Measurements from ENCODE around the gene PRAC2. TPM values are rescaled to one million over a fixed set of nuclear protein-coding genes. Genes with fewer than 3 reads are reported as not detected.

Gene PRAC2
- total RNA-seq, 1 donor from 2014 or later = not detected

DNA sequence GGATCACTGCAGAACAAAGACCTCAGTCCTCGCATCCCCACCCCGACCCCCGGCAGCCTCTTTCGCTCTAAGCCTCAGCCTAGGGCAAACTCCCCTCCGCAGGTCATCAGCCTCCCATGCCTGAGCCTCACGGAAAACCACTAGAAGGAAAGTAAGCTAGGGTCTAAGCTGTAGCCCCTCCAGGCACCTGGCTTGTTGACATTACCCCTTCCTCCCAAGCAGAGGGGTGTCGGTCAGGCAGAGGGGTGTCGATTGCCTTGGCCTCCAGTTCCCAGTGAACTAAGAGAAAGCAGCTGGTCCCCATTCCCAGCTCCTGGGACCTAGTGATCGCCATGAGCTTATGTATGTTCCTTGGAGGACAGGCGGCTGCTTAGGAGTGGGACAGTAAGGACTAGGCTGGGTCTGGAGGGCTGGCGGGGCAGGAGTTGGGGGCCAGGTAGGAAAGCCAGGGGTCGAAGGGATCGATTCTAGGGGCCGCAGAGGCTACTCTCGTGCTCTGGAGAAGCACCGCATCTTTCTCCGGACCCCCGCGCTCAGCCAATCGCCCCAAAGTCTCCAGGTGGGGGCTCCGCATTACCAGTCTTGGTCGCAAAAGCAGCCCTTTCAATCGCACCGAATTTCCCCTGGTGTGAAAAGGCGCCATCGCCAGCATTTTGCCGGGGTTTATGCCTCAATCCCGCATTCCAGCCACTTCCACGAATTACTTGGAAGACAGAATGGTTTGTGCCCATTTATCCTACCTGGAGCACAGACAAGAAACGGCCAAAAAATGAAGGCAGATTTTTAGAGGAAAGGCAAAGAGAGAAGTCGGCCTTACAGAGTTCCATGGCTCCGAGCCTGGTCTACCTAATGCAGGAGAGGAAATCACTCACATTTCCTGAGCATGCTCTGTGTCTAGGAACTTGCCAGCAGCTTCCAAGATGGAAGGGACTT lies 26.9 kb downstream of the PRAC2 start:
- intact Hi-C loops (cut with DNase I) = no loop called here
- ATAC-seq (ENCODE audit: poor library complexity) = no peak

GRCh38 chr17:48751172-48751571 lies 28.2 kb downstream of the PRAC2 start:
- DNase-seq = no peak
- no peak for ATAC-seq (ENCODE audit: poor library complexity)
- intact Hi-C loops (cut with DNase I) = no loop called here

More for the DNA sequence above, 26.9 kb downstream of the PRAC2 start:
- no peak for DNase-seq

DNA sequence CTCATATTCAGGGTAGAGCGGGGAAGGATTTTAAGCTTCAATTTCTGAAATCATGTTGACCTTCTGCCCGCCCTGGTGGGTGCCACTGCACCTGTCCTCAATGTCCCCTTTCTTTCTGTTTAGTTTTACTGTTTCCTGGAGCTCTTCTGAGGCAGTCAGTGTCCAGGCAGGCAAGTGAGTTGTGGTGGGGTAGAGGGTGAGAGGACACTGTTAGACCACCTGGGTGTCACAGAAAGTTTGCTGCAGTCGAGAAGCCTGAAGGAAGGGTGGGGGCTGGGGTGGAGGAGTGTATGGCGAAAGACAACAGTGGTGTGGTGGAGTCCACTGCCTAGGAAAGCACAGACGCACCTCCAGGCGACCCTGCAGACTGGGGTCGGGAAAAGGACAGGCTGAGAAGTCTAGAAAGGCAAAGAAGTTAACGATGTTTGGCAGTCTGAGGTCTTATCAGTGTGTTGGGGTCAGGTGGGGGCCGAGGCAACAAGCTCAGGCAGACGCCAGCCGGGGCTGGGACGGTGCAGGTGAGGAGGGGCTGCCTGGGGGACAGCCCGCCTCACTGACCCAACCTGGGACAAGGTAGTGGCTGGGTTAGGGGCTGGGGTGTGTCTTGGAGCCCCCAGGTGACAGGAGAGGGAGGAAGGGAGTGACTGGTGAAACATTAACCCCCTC lies 28.9 kb downstream of the PRAC2 start:
- intact Hi-C loops (cut with DNase I) = no loop called here
- DNase-seq (no peak), ATAC-seq (ENCODE audit: poor library complexity) (no peak)

DNA sequence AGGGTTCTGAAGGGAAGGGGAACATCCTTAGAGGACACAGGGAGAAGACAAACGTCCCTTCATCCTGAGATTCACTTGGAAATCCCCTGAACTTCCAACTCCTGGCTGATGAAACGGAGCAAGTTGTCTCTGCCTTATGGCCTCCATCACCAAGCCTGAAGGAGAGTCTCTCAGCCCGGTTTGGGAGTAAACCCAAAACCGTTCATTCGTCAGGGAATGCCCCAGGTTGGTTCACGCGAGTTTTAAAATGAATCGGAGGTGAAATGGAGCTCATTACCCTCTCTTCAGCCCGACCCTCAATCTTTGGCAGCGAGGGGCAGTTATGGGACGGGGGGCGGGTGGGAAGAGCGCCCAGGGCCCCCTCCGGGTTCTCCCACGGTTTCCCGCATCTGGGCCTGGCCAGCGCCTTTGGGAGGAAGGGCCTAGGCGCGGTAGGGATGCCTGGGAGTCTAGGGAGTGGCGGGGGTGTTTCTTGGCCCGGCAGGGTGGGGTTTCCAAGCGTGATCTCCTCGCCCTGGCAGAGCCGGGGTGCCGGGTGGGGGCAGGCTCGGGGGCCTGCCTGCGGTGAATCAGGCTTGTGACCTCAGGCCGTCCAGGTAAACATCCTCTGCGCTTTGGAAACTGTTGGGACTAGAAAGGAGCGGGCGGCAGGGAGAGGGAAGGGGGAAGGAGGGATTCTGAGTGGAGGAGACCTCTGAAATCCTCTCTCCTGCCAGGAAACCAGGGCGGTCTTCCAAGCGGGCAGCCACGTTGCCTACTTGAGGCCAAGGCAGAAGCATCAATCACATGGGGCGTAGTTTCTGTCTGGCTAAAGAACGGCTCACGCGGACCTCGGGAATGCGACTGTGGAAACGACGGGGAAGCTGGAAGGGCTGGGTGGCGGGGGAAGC lies 29.7 kb downstream of the PRAC2 start:
- DNase-seq = no peak
- no peak for ATAC-seq (ENCODE audit: poor library complexity)
- intact Hi-C loops (cut with DNase I) = no loop called here

GRCh38 chr17:48753794-48754499 lies 31.0 kb downstream of the PRAC2 start:
- DNase-seq = no peak
- intact Hi-C loops (cut with DNase I) = no loop called here
- ATAC-seq (ENCODE audit: poor library complexity) = no peak

DNA sequence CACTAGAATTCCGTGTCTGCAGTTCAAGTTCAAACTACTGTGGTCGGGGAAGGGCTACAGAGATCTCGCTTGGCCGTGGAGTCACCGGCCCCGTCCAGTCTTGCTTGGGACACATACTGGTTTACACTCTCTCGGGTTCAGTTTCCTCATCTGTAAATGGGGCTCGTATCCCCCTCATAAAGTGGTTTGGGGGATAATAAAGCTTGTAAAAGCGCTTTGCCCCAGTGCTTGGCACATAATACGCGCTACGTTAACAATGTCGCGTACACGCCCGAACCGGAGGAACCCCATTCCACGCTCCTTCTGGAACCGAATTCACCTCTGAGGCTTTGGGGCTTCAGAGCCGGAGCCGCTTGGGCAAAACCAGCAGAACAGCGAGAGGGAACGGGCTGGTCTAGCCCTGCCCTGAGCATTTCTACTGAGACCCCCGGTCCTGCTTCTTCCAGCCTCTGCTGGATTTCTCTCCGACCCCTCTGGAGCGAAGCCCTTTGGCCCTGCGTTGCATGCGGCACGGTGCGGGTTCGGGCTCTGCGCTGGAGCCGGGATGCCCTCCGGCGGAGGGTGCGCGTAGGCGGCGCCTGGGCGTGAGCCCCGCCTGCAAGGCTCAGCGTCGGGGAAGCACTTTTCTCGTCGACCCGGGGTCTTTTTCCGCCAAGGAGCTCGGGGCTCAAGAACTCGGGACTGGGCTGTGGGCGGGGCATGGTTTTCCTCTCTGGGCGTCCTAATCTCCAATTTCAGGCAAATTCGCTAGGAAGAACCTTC lies 31.7 kb downstream of the PRAC2 start:
- ATAC-seq (ENCODE audit: poor library complexity) (no peak), DNase-seq (no peak)
- intact Hi-C loops (cut with DNase I) = no loop called here

DNA sequence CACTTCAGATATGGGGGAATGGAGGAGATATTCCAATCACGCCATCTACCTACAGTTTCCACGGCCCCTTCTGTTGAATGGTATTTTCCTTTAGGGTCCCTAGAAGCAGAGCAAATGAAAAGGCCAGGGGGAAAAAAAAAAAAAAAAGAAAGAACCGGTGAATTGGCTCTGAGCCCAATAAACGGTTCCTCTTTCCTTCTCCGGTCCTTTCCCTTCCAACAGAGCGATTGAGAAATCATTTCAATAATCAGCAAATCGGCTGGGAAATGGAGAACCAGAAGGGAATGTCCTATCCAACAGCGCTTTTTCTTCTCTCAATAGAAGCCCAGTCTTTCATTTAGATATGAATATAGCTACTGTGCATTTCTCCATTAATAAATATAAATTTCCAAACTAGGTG lies 32.4 kb downstream of the PRAC2 start:
- ATAC-seq (ENCODE audit: poor library complexity) = no peak
- intact Hi-C loops (cut with DNase I) = no loop called here
- no peak for DNase-seq

GRCh38 chr17:48756830-48757251 lies 33.9 kb downstream of the PRAC2 start:
- no peak for DNase-seq
- intact Hi-C loops (cut with DNase I) = no loop called here
- ATAC-seq (ENCODE audit: poor library complexity) = no peak

- intact Hi-C loops (cut with DNase I) = no loop called here
- no peak for ATAC-seq (ENCODE audit: poor library complexity)
These were observed 34.6 kb downstream of the PRAC2 start for GRCh38 chr17:48757524-48757961.

GRCh38 chr17:48759288-48759687 lies 36.3 kb downstream of the PRAC2 start:
- DNase-seq (no peak), ATAC-seq (ENCODE audit: poor library complexity) (no peak)
- intact Hi-C loops (cut with DNase I) = no loop called here

More at GRCh38 chr17:48757524-48757961, 34.6 kb downstream of the PRAC2 start:
- DNase-seq = no peak

DNA sequence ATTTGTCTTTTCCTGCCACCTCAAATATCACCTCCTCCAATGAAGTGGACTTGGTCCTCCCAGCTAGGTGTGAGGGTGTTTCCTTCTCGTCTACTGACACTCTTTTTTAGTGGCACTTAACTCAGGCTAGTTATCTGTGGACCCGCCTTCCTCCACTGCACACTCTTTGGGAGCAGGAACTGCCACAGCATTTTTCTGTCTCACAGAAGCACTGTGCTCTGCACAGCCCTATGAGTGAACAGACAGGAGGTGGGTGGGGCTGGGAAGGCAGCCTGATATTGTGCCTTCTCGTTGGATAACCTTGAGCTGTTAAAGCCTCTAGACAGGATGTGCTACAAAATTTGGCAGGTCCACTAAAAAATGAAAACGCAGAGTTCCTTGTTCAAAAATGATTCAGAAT lies 37.4 kb downstream of the PRAC2 start:
- DNase-seq (no peak), ATAC-seq (ENCODE audit: poor library complexity) (no peak)
- intact Hi-C loops (cut with DNase I) = no loop called here

- intact Hi-C loops (cut with DNase I) = no loop called here
- ATAC-seq (ENCODE audit: poor library complexity) (no peak), DNase-seq (no peak)
These were observed 38.1 kb downstream of the PRAC2 start for GRCh38 chr17:48761114-48761513.

DNA sequence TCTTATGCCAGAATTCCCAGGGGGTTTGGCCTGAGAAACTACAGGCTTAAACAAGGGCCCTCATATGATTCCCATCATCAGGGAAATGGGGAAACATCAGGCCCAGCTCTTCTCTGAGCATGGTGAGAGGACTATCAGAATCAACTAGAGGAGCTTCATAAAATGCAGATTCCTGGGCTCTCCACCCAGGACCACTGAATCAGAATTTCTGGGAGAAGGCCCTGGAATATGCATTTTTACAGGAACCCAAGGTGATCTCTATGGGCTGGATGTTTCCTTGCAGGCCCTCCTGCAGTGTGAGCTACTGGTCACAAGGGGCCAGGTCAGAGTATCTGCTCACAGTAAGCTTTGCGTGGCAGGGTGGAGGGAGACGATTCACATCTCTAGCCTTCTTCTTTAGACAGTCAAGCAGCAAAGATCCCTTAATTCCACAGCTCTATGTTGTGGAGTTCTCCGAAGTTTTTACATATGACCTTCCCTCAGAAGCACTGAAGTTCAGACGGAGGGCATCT lies 44.3 kb downstream of the PRAC2 start:
- DNase-seq (no peak), ATAC-seq (ENCODE audit: poor library complexity) (no peak)
- intact Hi-C loops (cut with DNase I) = no loop called here

DNA sequence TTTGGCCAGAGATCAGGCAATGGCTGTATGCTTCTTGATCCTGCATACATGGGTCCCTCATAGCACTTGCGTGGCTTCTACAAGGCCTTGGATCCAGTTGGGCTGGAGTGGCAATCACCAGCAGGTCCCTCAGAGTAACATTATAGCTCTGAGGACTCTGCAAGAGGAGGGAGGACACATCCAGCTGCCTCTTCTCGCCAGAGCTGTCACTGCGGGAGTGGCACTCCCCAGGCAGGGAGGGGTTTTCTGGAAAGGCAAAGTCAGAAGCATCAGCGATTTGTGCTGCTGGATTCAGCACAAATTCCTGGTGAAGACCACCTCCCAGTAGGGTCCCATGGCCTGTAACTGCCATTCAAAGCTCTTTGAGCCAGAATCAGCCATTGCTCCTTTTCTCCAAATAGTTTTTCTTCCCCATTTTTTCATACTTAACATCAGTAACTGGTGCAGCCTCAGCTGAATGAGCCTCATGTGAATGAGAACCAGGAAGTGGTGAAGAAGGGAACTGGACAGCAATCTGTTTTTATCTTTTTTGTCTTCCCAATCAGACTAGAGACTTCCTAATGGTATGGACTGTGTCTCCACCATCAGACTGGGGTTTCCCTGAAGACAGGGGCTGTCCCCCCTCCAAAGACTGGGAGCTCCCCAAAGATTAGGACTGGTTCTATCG lies 46.2 kb downstream of the PRAC2 start:
- intact Hi-C loops (cut with DNase I) = no loop called here
- DNase-seq (no peak), ATAC-seq (ENCODE audit: poor library complexity) (no peak)

DNA sequence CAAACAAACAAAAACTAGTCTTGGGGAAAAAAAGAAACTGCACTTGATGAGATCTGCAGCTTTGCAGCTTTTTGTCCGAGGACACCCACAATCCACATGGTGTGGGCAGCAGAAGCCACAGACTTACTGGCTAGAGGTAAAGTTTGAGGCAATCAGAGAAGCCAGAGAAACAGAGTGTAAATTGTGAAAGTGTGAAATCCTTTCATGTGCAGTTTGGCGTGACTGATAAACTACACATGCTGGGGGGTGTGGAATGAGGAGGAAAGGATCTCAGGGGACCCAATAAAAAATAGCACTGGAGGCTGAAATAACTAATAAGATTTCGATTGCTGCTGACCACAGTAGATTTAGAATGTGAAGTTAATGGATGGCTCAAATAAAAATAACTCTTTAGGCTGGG lies 48.0 kb downstream of the PRAC2 start:
- DNase-seq (no peak), ATAC-seq (ENCODE audit: poor library complexity) (no peak)
- intact Hi-C loops (cut with DNase I) = no loop called here

- intact Hi-C loops (cut with DNase I) = no loop called here
- no peak for DNase-seq
- ATAC-seq (ENCODE audit: poor library complexity) = no peak
These were observed 50.3 kb downstream of the PRAC2 start for GRCh38 chr17:48773245-48773644.
